ENCODE data around the gene CATSPER1.

- TF ChIP-seq CTCF (IDR thresholded peaks at IDR 0.05) = no peak
- no peak for TF ChIP-seq EZH2 (IDR thresholded peaks at IDR 0.05)
- TF ChIP-seq EZH2phosphoT487 (IDR thresholded peaks at IDR 0.05) = no peak
Measured at GRCh38 chr11:66059966-66060680, 33.8 kb upstream of the CATSPER1 start.

Data from neural progenitor cell (in vitro differentiated cells).